ENCODE measurements around the gene GTPBP3. TPM values are rescaled to one million over a fixed set of nuclear protein-coding genes. Genes with fewer than 3 reads are reported as not detected.
A peak's percentile ranks its signal among the peaks of the same experiment; 100 is the strongest.

The GTPBP3 gene
- total and polyA plus RNA-seq, 2 of the 13 experiments (the other 11 are each of a cell fraction or from before 2014, with no cell fraction given) = 17.5 to 30.0 TPM

DNA sequence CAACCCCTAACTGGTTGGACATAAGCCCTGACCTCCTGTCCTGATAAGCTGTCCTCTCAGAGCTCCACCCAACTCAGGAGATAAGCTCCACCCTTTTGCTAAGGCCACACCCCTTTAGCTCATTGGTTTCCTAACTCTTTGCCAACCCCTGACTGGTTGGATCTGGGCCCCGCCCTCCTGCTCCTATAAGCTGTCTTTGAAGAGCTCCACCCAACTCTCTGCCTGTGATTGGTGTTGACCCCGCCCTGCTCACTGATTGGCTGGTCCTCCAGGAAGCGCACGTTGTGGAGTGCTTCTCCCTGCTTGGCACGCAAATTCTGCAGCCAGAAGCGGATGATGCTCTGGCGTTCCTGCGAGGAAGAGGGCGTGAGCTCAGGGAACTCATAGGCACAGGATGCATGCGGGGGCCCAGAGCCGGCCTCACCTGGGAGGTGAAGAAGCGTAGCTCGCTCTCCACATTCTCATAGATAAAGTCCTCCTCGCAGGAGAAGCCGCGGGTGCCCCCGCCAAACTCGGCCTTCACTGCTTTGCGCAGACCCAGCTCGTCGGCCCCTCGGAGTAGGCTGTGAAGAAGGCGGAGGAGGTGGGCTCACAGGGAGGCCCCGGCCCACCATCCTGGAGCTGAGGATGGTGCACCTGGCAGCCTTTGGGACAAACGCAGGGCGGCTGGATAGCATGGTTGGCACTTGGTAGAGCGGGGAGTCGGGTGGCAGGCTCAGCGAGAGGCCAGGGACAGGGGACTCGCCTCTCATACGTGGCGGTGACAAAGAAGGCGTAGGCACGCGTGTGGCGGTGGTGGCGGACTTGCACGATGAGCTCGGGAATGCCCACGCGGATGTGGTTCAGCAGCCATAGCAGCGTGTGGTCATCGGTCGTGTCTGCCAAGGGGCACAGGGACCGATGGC is 4.4 kb upstream of the GTPBP3 start:
- Histone ChIP-seq H3K36me3 (replicated peaks in 1 of 2; ENCODE audit: control insufficient read depth in 1 of 2, insufficient read depth in 2 of 2, low read length in 2 of 2) (no peaks in the 10 kb centered on the region), H3K4me1 (ENCODE audit: insufficient read depth, low read length) (peaks cover 39% of the 10 kb centered on the region), H2AFZ (ENCODE audit: low read length) (no peak overlapping the region), H3K9me3 (ENCODE audit: low read length) (no peaks in the 10 kb centered on the region), H4K20me1 (ENCODE audit: insufficient read depth, low read length) (no peaks in the 10 kb centered on the region), H3K27ac (ENCODE audit: extremely low read length, insufficient read depth, low read length) (no peak overlapping the region), H3K79me2 (ENCODE audit: insufficient read depth, low read length) (peaks cover 4% of the 10 kb centered on the region), H3K9ac (ENCODE audit: insufficient read depth, low read depth, low read length) (no peak overlapping the region), H3K4me3 (replicated peaks in 1 of 3; ENCODE audit: insufficient read depth in 1 of 3, low read depth in 2 of 3, low read length in 3 of 3) (no peak overlapping the region), H3K4me2 (ENCODE audit: low read depth, low read length) (no peak overlapping the region; the same call in 1 of the 2 replicates), H3K27me3 (ENCODE audit: control insufficient read depth in 1 of 2, insufficient read depth in 2 of 2, low read length in 2 of 2) (no peaks in the 10 kb centered on the region; a peak in 1 of 5 replicates)
- peak; percentile 87 for DNase-seq (ENCODE audit: low spot score)
- FAIRE-seq = no peak
- no TSS peak for BruUV-seq (replicated peaks)
- ChIA-PET CTCF (ENCODE audit: low intra/inter-chr PET ratio, low total read pairs) (no interaction called here), POLR2A (interaction anchor here (0.6 to 3.7 kb wide), 15 partner anchors 9 to 526 kb away, joined by 3 to 37 read pairs (median 5); partner anchors contain the start of genes BABAM1, BST2, DDA1 and MRPL34)
- intact Hi-C loops (cut with micrococcal nuclease; ENCODE audit: unreplicated experiment) = no loop called here
- peak; percentile 24 for ATAC-seq
- 98% methylated on average over 43 of the region's 45 CpGs for WGBS (ENCODE audit: low lambda C conversion rate)
- in situ Hi-C loops (cut with HindIII; ENCODE audit: extremely low pct_ligation_motif_present, low pct_unique_long_range_greater_than_20kb) = no loop called here
- TF ChIP-seq, protein P1, sequence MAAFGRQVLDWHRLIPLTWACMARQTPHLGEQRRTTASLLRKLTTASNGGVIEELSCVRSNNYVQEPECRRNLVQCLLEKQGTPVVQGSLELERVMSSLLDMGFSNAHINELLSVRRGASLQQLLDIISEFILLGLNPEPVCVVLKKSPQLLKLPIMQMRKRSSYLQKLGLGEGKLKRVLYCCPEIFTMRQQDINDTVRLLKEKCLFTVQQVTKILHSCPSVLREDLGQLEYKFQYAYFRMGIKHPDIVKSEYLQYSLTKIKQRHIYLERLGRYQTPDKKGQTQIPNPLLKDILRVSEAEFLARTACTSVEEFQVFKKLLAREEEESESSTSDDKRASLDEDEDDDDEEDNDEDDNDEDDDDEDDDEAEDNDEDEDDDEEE (CRISPR knock-in tag; IDR thresholded peaks at IDR 0.05) = no peak
- peak; percentile 67; the same call in 1 of the 2 replicates for TF ChIP-seq SP4 (CRISPR knock-in tag; IDR thresholded peaks at IDR 0.05)
- no peak for TF ChIP-seq ZNF501 (CRISPR knock-in tag; IDR thresholded peaks at IDR 0.05)
- TF ChIP-seq ZNF468 (CRISPR knock-in tag; IDR thresholded peaks at IDR 0.05) = no peak
- TF ChIP-seq ZNF850 (CRISPR knock-in tag; conservative IDR thresholded peaks at IDR 0.05) = no peak
- TF ChIP-seq NFE2L2 (IDR thresholded peaks at IDR 0.05; ENCODE audit: low read length) = no peak
- 0 out of 2 replicates have a peak, but pooled peaks have one; percentile 26 for TF ChIP-seq HNRNPL (IDR thresholded peaks at IDR 0.05; ENCODE audit: low read depth, low read length)
- no peak for TF ChIP-seq SSRP1 (CRISPR knock-in tag; IDR thresholded peaks at IDR 0.05)
- no peak for TF ChIP-seq ZNF264 (CRISPR knock-in tag; IDR thresholded peaks at IDR 0.05)
- TF ChIP-seq MED1 (CRISPR knock-in tag; IDR thresholded peaks at IDR 0.05) = no peak
- TF ChIP-seq NFIB (CRISPR knock-in tag; IDR thresholded peaks at IDR 0.05; ENCODE audit: borderline replicate concordance) = no peak
- no peak for TF ChIP-seq U2AF1 (optimal IDR thresholded peaks at IDR 0.05; ENCODE audit: low read depth, low read length)
- TF ChIP-seq GABPB1 (CRISPR knock-in tag; IDR thresholded peaks at IDR 0.05) = peak; percentile 31; the same call in 1 of the 2 replicates
- TF ChIP-seq ZBTB38 (CRISPR knock-in tag; IDR thresholded peaks at IDR 0.05) = peak; percentile 62; the same call in 1 of the 2 replicates
- TF ChIP-seq, protein P2, sequence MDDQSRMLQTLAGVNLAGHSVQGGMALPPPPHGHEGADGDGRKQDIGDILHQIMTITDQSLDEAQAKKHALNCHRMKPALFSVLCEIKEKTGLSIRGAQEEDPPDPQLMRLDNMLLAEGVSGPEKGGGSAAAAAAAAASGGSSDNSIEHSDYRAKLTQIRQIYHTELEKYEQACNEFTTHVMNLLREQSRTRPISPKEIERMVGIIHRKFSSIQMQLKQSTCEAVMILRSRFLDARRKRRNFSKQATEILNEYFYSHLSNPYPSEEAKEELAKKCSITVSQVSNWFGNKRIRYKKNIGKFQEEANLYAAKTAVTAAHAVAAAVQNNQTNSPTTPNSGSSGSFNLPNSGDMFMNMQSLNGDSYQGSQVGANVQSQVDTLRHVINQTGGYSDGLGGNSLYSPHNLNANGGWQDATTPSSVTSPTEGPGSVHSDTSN (CRISPR knock-in tag; IDR thresholded peaks at IDR 0.05; ENCODE audit: borderline replicate concordance) = no peak
- no peak for TF ChIP-seq PAXIP1 (CRISPR knock-in tag; conservative IDR thresholded peaks at IDR 0.05)
- TF ChIP-seq MZF1 (CRISPR knock-in tag; IDR thresholded peaks at IDR 0.05; ENCODE audit: borderline replicate concordance) = no peak
